GM20000 (cell line): ENCODE results near the gene WDR5.

Source experiments
- DNase-seq: peaks from one replicate; pipeline ENCODE4 v3.0.0; 2012; ENCODE audit warnings: low spot score
- TF ChIP-seq, protein P1 (sequence below): IDR thresholded peaks from 2 replicates; pipeline ENCODE4 v1.5.1; 2012; ENCODE audit warnings: mild to moderate bottlenecking, control low read depth; ENCODE audit errors: extremely low read depth, missing control alignments

The WDR5 gene

GRCh38 chr9:134155812-134156377 is 20.0 kb downstream of the WDR5 start:
- TF ChIP-seq, protein P1, sequence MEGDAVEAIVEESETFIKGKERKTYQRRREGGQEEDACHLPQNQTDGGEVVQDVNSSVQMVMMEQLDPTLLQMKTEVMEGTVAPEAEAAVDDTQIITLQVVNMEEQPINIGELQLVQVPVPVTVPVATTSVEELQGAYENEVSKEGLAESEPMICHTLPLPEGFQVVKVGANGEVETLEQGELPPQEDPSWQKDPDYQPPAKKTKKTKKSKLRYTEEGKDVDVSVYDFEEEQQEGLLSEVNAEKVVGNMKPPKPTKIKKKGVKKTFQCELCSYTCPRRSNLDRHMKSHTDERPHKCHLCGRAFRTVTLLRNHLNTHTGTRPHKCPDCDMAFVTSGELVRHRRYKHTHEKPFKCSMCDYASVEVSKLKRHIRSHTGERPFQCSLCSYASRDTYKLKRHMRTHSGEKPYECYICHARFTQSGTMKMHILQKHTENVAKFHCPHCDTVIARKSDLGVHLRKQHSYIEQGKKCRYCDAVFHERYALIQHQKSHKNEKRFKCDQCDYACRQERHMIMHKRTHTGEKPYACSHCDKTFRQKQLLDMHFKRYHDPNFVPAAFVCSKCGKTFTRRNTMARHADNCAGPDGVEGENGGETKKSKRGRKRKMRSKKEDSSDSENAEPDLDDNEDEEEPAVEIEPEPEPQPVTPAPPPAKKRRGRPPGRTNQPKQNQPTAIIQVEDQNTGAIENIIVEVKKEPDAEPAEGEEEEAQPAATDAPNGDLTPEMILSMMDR = no peak
- no peak for DNase-seq

DNA sequence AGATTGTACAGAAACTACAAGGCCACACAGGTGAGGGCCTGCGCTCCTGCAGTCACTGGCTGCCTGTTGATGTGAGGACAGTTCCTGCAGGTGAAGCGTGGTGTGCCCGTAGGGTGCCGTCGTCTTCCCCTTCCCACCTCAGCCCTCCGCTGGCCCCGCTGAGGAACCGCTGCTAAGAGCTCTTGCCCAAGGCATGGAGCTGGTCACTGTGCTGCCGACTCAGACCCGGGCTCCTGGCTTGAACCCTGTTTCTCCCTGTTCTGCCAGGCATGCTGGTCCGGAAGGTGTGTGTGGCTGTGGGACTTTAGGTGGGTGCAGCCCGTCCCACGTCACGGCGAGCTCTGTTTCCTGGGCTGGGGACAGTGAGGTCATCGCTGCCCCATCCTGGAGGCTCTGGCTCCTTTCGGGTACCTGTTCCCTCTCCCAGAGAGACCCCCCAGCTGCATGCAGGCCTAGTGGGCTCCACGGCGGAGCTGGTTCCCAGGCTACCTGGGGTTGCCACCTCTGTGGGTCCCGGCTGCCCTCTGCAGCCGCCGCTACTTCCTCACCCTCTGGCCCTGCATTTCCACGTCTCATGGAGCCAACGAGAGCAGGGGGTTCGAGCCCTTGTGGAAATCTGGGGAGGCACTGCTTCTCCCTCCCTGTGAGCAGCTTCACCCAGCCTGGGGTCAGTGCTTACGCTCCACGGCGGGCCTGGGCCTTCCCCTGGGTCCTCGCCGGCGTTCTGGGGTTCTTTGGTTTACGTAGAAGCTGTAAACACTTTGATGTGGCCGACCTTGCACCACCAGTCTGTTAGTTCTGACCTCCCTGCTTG is 20.9 kb downstream of the WDR5 start:
- DNase-seq = no peak
- TF ChIP-seq, protein P1 = no peak

DNA sequence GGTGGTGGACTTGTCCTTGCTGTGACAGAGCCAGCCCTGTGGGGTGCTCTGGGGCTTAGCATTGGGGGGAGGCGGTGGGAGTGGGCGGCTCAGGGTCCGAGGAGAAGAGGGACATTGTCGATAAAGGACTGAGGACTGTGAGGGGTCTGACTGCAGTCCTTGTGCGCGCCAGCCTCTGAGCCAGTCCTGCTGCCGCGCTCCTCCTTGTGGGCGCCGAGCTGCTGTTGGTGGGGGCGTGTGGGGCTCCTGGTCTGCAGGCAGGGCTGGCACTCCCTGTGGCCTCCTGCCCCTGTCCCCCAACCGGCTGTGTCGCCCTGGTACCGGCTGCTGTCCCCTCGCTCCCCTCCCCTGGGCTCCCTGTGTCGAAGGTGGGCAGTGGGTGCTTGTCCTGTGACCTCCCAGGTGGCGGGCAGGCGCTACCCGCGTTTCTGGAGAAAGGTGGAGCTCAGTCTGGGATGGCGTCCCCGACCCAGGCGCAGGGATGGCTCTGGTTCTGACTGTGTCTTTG is 21.6 kb downstream of the WDR5 start:
- TF ChIP-seq, protein P1 = no peak
- no peak for DNase-seq

DNA sequence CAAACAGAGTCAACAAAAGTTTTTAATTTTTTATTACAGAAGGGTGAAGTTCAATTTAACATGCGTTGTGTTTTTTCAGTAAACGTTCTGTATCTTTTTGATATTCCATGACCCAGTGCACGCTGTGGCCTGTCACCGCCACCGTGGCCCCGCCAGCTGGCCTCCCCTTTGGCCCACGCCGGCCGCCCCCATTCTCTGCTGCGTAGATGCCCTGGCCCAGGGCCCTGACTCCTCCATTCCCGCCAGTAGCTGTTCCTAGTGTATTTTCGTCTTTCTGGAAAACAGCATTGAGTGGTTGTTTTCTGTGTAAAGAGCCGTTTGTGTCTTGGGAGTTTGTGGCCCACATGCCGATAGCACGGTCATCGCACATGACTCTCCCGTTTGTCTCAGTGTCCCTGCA is 22.4 kb downstream of the WDR5 start:
- TF ChIP-seq, protein P1 = no peak
- DNase-seq = no peak

DNA sequence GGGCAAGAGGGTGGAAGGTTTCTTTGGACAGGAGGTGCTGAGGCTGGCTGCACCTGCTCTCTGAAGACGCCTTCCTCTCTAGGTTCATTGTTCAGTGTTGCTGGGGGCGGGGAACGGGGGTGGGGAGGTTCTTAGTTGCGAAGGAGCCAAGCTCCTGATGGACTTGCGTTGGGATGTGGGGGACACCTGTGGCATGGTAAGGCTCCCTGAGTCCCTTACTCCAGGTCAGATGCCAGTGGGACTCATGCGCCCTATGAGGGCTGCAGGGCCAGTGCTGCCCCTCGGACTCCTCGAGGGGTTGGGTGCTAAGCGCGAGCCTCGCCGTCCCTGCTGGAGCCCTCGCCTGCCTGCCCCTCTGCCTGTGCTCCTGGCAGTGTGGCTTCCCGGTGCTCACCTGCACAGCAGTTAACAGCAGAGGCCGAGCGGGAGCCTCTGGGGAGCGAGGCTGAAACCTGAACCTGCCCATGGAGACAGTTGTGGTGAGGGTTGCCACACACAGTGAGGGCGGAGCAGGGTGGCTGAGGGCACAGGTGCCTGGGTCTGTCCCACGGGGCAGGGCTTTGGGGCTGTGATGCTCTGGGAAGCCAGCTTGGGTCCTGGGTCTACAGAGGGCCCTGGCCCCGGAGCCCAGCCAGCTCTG is 23.0 kb downstream of the WDR5 start:
- TF ChIP-seq, protein P1 = no peak
- DNase-seq = no peak

DNA sequence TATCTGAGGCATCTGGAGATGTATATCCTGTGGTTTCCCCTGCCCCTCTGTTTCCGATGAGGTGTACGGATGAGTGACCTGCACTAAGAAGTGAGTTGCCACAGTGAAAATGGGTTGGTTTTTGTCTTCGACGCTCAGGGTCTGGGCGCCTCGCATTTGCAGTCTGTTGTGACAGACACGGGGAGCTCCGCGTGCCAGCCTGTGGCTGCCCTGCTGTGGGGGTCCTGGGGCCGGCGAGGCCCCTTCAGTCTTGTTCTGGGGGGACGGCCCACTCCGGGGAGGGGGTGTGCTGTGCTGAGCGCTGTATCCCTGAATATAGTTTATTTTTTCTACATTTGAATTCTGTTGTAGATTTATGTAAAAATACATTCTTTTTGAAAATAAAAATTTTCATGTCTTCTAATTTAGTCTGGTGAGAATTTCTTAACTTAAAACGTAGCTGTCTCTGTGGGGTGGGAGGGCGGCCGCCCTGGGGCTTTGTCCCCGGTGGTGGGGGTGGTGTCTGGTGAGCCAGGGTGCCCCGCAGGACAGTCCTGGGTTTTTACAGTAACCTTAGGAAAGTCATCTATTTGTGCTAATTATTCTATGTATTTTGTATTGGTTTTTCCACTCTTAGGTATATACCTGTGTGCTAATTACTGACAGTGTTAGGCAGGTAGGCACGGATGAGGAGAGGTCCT is 23.8 kb downstream of the WDR5 start:
- TF ChIP-seq, protein P1 = no peak
- no peak for DNase-seq

DNA sequence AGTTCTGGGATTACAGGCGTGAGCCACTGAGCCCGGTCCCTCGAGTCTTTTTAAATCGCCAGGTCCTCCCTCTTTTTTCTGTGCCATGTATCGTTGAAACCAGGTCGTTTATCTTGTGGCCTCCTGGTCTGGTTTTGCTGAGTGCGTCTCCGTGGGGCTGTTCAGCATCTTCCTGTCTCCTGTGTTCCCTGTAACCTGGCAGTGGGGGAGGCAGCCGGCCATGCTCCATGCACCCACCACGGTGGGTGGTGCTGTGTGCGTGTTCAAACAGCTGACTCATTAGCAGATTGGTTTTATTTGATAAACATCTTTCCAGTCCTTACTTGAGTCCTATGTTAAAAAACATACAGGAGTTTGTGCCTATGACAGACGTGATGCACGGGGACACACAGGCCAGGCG is 25.8 kb downstream of the WDR5 start:
- TF ChIP-seq, protein P1 = no peak
- DNase-seq = no peak
